IMR-90 (cell line): ENCODE measurements around the gene SGMS1. TPM values are rescaled to one million over a fixed set of nuclear protein-coding genes. Genes with fewer than 3 reads are reported as not detected.
A peak's percentile ranks its signal among the peaks of the same experiment; 100 is the strongest.

ENCODE experiments used
- ATAC-seq: fragments of 200-7000 bp; cut with Tn5 transposase; 2 replicates; pipeline ENCODE4 v1.9.1; 2020; ENCODE audit warnings: low read depth, mild to moderate bottlenecking, moderate library complexity
- BruUV-seq: library from RNA; stranded (reverse); fragments of 400-500 nt; replicated peaks from 2 replicates; lab custom pipeline; 2021; lab: Mats Ljungman, UMichigan
- CTCF ChIA-PET: fragments of 300-600 bp; formaldehyde crosslinking; extraction: SDS; loops from one replicate; lab custom pipeline; 2021; ENCODE audit warnings: antibody characterized with exemption; lab: Yijun Ruan, JAX
- POLR2A ChIA-PET: fragments of 300-600 bp; sonication (Branson Sonifier 250); formaldehyde crosslinking; loops from one replicate; lab custom pipeline; 2022; ENCODE audit warnings: antibody characterized with exemption; ENCODE audit not compliant: unreplicated experiment; lab: Charles Lee
- DNase-seq: peaks from one replicate; pipeline ENCODE4 v3.0.0; 2013
- H2AFZ ChIP-seq: replicated peaks from 2 replicates; pipeline ENCODE3; 2013; ENCODE audit warnings: low read length, mild to moderate bottlenecking; ENCODE audit not compliant: poor library complexity
- H2AK5ac ChIP-seq: 2 replicates; pipeline ENCODE4 v1.6.1; 2013; ENCODE audit warnings: low read depth, low read length, inconsistent platforms
- H2AK9ac ChIP-seq: replicated peaks from 2 replicates; pipeline ENCODE3; 2013; ENCODE audit warnings: mild to moderate bottlenecking, low read depth, low read length, moderate library complexity; ENCODE audit not compliant: poor library complexity
- H2BK120ac ChIP-seq: 2 replicates; pipeline ENCODE4 v1.6.1; 2013; ENCODE audit warnings: low read depth, low read length, inconsistent platforms
- H2BK15ac ChIP-seq: 3 replicates; pipeline ENCODE4 v1.6.1; 2013; ENCODE audit warnings: low read depth, low read length, inconsistent platforms
- H2BK20ac ChIP-seq: 2 replicates; pipeline ENCODE4 v1.6.1; 2013; ENCODE audit warnings: low read depth, mild to moderate bottlenecking, inconsistent platforms, low read length, moderate library complexity
- H2BK5ac ChIP-seq: 2 replicates; pipeline ENCODE4 v1.6.1; 2013; ENCODE audit warnings: mild to moderate bottlenecking, low read depth, low read length, inconsistent platforms; ENCODE audit not compliant: poor library complexity, severe bottlenecking
- H3K14ac ChIP-seq: replicated peaks from 2 replicates; pipeline ENCODE4 v1.6.1; 2013; ENCODE audit warnings: low read depth, low read length, inconsistent platforms
- H3K18ac ChIP-seq: 2 replicates; pipeline ENCODE4 v1.6.1; 2013; ENCODE audit warnings: low read depth, low read length, control low read depth
- H3K23ac ChIP-seq: 2 replicates; pipeline ENCODE4 v1.6.1; 2013; ENCODE audit warnings: low read depth, low read length, inconsistent platforms
- H3K27ac ChIP-seq: 2 replicates; pipeline ENCODE4 v1.5.1; 2013; ENCODE audit warnings: mild to moderate bottlenecking, control low read depth, low read length; ENCODE audit not compliant: insufficient read depth
- H3K27me3 ChIP-seq: 2 replicates; pipeline ENCODE4 v1.6.1; 2013; ENCODE audit warnings: low read length; ENCODE audit not compliant: control insufficient read depth, insufficient read depth
- H3K36me3 ChIP-seq: 2 replicates; pipeline ENCODE4 v1.6.1; 2013; ENCODE audit warnings: low read length, mixed read lengths; ENCODE audit not compliant: control insufficient read depth, insufficient read depth
- H3K4ac ChIP-seq: 2 replicates; pipeline ENCODE4 v1.6.1; 2013; ENCODE audit warnings: low read depth, low read length, inconsistent platforms
- H3K4me1 ChIP-seq: 2 replicates; pipeline ENCODE4 v1.6.1; 2013; ENCODE audit warnings: low read length, mixed read lengths; ENCODE audit not compliant: control insufficient read depth, insufficient read depth
- H3K4me2 ChIP-seq: 2 replicates; pipeline ENCODE4 v1.6.1; 2013; ENCODE audit warnings: low read depth, mild to moderate bottlenecking, control low read depth, low read length, moderate library complexity
- H3K4me3 ChIP-seq: 2 replicates; pipeline ENCODE4 v1.5.1; 2013; ENCODE audit warnings: low read depth, mild to moderate bottlenecking, control low read depth, low read length, moderate library complexity; ENCODE audit not compliant: insufficient read depth
- H3K56ac ChIP-seq: 2 replicates; pipeline ENCODE4 v1.6.1; 2013; ENCODE audit warnings: low read length, inconsistent platforms; ENCODE audit not compliant: insufficient read depth; ENCODE audit errors: extremely low read depth
- H3K79me1 ChIP-seq, 2 experiments: 2 replicates each; pipeline ENCODE4 v1.6.1; 2013; ENCODE audit warnings: low read length in 2 of 2, inconsistent platforms in 1 of 2, low read depth in 1 of 2
- H3K9ac ChIP-seq: 2 replicates; pipeline ENCODE4 v1.6.1; 2013; ENCODE audit warnings: low read depth, low read length, control low read depth
- H3K9me1 ChIP-seq: 2 replicates; pipeline ENCODE4 v1.6.1; 2013; ENCODE audit warnings: low read length, inconsistent platforms; ENCODE audit not compliant: insufficient read depth
- H3K9me3 ChIP-seq: 2 replicates; pipeline ENCODE4 v1.6.1; 2013; ENCODE audit warnings: low read length; ENCODE audit not compliant: control insufficient read depth, insufficient read depth
- H4K20me1 ChIP-seq: 2 replicates; pipeline ENCODE4 v1.6.1; 2013; ENCODE audit warnings: low read length, inconsistent platforms; ENCODE audit not compliant: insufficient read depth
- H4K5ac ChIP-seq: 2 replicates; pipeline ENCODE4 v1.6.1; 2013; ENCODE audit warnings: mild to moderate bottlenecking, low read depth, low read length, control low read depth
- H4K8ac ChIP-seq, 2 experiments: 2 replicates each; pipeline ENCODE4 v1.6.1; 2013; ENCODE audit warnings: low read depth in 2 of 2, low read length in 2 of 2, control low read depth in 1 of 2, inconsistent platforms in 1 of 2
- H4K91ac ChIP-seq: 2 replicates; pipeline ENCODE4 v1.6.1; 2013; ENCODE audit warnings: low read depth, low read length, inconsistent platforms; ENCODE audit not compliant: insufficient read depth
- CEBPB ChIP-seq: IDR thresholded peaks from 2 replicates; pipeline ENCODE4 v1.6.1; 2012; ENCODE audit warnings: low read depth, low read length, improper control_type of control experiment
- CHD1 ChIP-seq: IDR thresholded peaks from 2 replicates; pipeline ENCODE4 v1.6.1; 2012; ENCODE audit warnings: low read depth, low read length, improper control_type of control experiment
- MAFK ChIP-seq: IDR thresholded peaks from 2 replicates; pipeline ENCODE4 v1.6.1; 2012; ENCODE audit warnings: low read depth, low read length, improper control_type of control experiment
- MXI1 ChIP-seq: IDR thresholded peaks from 2 replicates; pipeline ENCODE4 v1.6.1; 2012; ENCODE audit warnings: low read depth, mild to moderate bottlenecking, low read length, moderate library complexity, borderline replicate concordance
- RAD21 ChIP-seq: IDR thresholded peaks from 2 replicates; pipeline ENCODE4 v1.6.1; 2012; ENCODE audit warnings: low read length, improper control_type of control experiment
- SMC3 ChIP-seq: fragments of 150-350 bp; IDR thresholded peaks from 2 replicates; pipeline ENCODE4 v1.6.1; 2016; ENCODE audit warnings: low read depth, mild to moderate bottlenecking, antibody characterized with exemption, low read length, moderate library complexity
- WGBS, 2 experiments: methylation state at CpG; one replicate each; pipeline versions ENCODE4 v1.1.5 to v1.1.7; 2013; ENCODE audit warnings: missing lambda C conversion rate in 2 of 2; ENCODE audit not compliant: insufficient read length in 1 of 2; ENCODE audit errors: extremely low coverage in 2 of 2; 5-methylcytosine and 5-hydroxymethylcytosine counted together
- dilution Hi-C: fragments of 300-500 bp; cut with HindIII; formaldehyde crosslinking; loops from one replicate; pipeline ENCODE4 v1.14.3; 2018; ENCODE audit warnings: low sequenced_read_pairs; ENCODE audit not compliant: unreplicated experiment
- in situ Hi-C: fragments of 300-500 bp; cut with MboI; formaldehyde crosslinking; loops from 3 replicates; pipeline ENCODE4 v1.14.3; 2019; ENCODE audit warnings: low sequenced_read_pairs, inconsistent platforms, mixed read lengths
- intact Hi-C: fragments of 100-400 bp; cut with micrococcal nuclease; formaldehyde crosslinking; loops from 2 replicates; pipeline ENCODE4 v1.10.0; 2022
- polyA plus RNA-seq, 3 experiments: library from polyadenylated mRNA; depleted of rRNA; stranded (reverse); fragments of >200 nt; gene quantifications; 2 replicates each; pipeline ENCODE4 v1.2.3, GENCODE V29; 2012; ENCODE audit warnings: low replicate concordance in 1 of 3
- total RNA-seq: library from RNA; depleted of rRNA; stranded (reverse); fragments of >200 nt; gene quantifications from 2 replicates; pipeline ENCODE4 v1.2.3, GENCODE V29; 2012
- TF ChIP-seq, protein P1 (sequence below): conservative IDR thresholded peaks from 2 replicates; pipeline ENCODE4 v1.5.1; 2012; ENCODE audit warnings: mild to moderate bottlenecking, low read depth, low read length, improper control_type of control experiment

Gene SGMS1
- total and polyA plus RNA-seq, 2 of the 4 experiments (the other 2 are of a cell fraction), result 9.8 to 30.8 TPM

GRCh38 chr10:50291261-50291850, 332.4 kb downstream of the SGMS1 start:
- no peak overlapping the region for H3K4me2 ChIP-seq
- no peak overlapping the region for H2BK20ac ChIP-seq
- no peak overlapping the region for H2AK9ac ChIP-seq
- no peak overlapping the region for H3K18ac ChIP-seq
- no peak overlapping the region for H3K56ac ChIP-seq
- no TSS peak for BruUV-seq
- no peak overlapping the region for H3K9ac ChIP-seq
- no peak overlapping the region for H3K27ac ChIP-seq
- in situ Hi-C loops (no loop called here), dilution Hi-C loops (no loop called here), intact Hi-C loops (no loop called here)
- no peak overlapping the region for H2BK120ac ChIP-seq
- H3K4me3 ChIP-seq, result no peak overlapping the region
- no peaks in the 10 kb centered on the region for H3K4me1 ChIP-seq
- WGBS, 2 experiments, result no CpG with 5 or more reads among the region's 1 CpG
- H4K8ac ChIP-seq, result no peak overlapping the region
- CTCF ChIA-PET, result interaction anchor here (0.7 to 0.8 kb wide), 2 partner anchors 14 to 348 kb away, joined by 3 read pairs; no protein-coding TSS in a partner anchor
- H3K36me3 ChIP-seq, result no peaks in the 10 kb centered on the region
- no peak overlapping the region for H4K5ac ChIP-seq
- peaks cover 5% of the 10 kb centered on the region for H3K27me3 ChIP-seq
- no peak overlapping the region for H2BK5ac ChIP-seq
- POLR2A ChIA-PET, result no interaction called here
- no peaks in the 10 kb centered on the region for H4K20me1 ChIP-seq
- no peaks in the 10 kb centered on the region for H3K79me1 ChIP-seq
- ATAC-seq (peak; percentile 59; the same call in 1 of the 2 replicates), DNase-seq (peak; percentile 23)
- H2BK15ac ChIP-seq, result no peak overlapping the region
- no peak overlapping the region for H3K23ac ChIP-seq
- H3K9me3 ChIP-seq, result no peaks in the 10 kb centered on the region
- H2AK5ac ChIP-seq, result no peak overlapping the region
- no peak overlapping the region for H2AFZ ChIP-seq
- H4K91ac ChIP-seq, result no peak overlapping the region
- H3K9me1 ChIP-seq, result no peaks in the 10 kb centered on the region
- no peak for TF ChIP-seq CEBPB
- TF ChIP-seq MAFK, result no peak
- no peak for TF ChIP-seq MXI1
- peak; percentile 36; the same call in 1 of the 2 replicates for TF ChIP-seq SMC3
- TF ChIP-seq, protein P1, sequence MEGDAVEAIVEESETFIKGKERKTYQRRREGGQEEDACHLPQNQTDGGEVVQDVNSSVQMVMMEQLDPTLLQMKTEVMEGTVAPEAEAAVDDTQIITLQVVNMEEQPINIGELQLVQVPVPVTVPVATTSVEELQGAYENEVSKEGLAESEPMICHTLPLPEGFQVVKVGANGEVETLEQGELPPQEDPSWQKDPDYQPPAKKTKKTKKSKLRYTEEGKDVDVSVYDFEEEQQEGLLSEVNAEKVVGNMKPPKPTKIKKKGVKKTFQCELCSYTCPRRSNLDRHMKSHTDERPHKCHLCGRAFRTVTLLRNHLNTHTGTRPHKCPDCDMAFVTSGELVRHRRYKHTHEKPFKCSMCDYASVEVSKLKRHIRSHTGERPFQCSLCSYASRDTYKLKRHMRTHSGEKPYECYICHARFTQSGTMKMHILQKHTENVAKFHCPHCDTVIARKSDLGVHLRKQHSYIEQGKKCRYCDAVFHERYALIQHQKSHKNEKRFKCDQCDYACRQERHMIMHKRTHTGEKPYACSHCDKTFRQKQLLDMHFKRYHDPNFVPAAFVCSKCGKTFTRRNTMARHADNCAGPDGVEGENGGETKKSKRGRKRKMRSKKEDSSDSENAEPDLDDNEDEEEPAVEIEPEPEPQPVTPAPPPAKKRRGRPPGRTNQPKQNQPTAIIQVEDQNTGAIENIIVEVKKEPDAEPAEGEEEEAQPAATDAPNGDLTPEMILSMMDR, result peak; percentile 53
- TF ChIP-seq CHD1, result no peak
- TF ChIP-seq RAD21, result peak; percentile 61
- no peak overlapping the region for H3K4ac ChIP-seq
- H3K14ac ChIP-seq, result no peak overlapping the region
